ENCODE results near the gene TBX1.

DNA sequence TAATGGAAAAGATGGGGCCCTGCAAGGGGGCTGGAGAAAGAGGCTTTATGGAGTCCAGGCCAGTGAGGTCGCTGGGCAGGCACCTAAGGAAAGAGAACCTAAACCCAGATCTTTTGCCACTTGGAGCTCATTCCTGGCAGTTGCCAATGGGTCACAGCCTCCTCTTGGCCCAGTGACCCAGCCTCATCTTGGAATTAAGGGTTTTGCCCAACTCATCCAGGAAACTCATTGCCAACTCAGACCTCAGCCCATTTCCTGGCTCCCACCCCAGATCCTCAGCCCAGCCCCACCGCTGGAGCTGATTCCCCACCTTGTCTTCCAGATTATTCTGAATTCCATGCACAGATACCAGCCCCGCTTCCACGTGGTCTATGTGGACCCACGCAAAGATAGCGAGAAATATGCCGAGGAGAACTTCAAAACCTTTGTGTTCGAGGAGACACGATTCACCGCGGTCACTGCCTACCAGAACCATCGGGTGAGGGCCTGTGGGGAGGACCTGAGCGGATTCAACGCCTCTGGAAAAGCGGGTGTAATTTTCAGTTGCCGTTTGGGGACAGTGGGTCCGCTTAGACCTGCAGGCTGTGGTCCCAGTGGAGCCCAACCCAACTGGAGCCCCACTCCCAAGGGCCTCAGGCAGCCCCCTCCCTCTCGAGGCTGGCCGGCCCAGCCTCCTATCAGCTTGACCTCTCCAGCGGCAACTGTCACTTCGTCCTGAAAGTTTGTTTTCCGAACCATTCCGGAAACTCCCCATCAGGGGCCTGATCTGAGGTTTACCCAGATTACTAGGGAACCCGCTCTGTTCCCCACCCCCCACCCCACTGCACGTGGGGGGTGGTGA lies 4.3 kb downstream of the TBX1 start:
- TF ChIP-seq CTCF (IDR thresholded peaks at IDR 0.05; ENCODE audit: insufficient read depth, low read length) (no peak), POLR2AphosphoS5 (IDR thresholded peaks at IDR 0.05; ENCODE audit: low read depth) (no peak), REST (IDR thresholded peaks at IDR 0.05; ENCODE audit: insufficient replicate concordance, low read depth) (no peak)

All from HL-60 (cell line).